ENCODE results near the gene ALK. TPM values are rescaled to one million over a fixed set of nuclear protein-coding genes. Genes with fewer than 3 reads are reported as not detected.

ALK gene
- total RNA-seq, 1 experiment from 2014 or later = not detected

DNA sequence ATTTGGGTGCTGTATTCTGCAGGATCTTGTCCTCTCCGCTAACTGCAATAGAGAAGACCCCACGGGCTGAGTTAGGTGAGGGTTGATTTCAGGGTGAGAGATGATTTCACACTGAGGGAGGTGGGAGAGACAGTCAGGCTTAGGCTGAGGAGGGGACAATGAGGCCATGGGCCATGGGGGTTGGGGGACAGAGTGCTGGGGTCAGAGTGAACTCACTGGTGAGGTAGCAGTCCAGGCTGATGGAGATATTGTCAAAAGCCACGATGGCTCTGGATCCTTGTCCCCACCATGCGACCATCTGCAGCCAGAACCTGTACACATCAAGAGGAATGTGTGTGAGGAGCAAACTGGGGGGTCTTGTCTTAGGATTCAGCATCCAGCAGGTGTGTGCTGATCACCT lies 646.2 kb downstream of the ALK start:
- WGBS (ENCODE audit: extremely low coverage, insufficient read length, low lambda C conversion rate) = no CpG with 5 or more reads among the region's 4 CpGs
- H2AFZ ChIP-seq (ENCODE audit: low read length) = no peak overlapping the region
- H3K14ac ChIP-seq (ENCODE audit: insufficient read depth, low read length) = no peak overlapping the region
- no peak overlapping the region for H3K9ac ChIP-seq (ENCODE audit: extremely low read depth, insufficient read length, low read length)
- H2BK5ac ChIP-seq (ENCODE audit: insufficient read length, low read length) = no peak overlapping the region
- H2BK12ac ChIP-seq (ENCODE audit: insufficient read length, low read depth, low read length) = no peak overlapping the region
- H2AK5ac ChIP-seq (ENCODE audit: insufficient read length, low read length) = no peak overlapping the region
- H4K91ac ChIP-seq (ENCODE audit: insufficient read length, low read depth, low read length) = no peak overlapping the region
- H3K18ac ChIP-seq (ENCODE audit: insufficient read length, low read depth, low read length) = no peak overlapping the region
- no peaks in the 10 kb centered on the region for H3K4me1 ChIP-seq (ENCODE audit: insufficient read depth, low read length)
- TF ChIP-seq, protein P1, sequence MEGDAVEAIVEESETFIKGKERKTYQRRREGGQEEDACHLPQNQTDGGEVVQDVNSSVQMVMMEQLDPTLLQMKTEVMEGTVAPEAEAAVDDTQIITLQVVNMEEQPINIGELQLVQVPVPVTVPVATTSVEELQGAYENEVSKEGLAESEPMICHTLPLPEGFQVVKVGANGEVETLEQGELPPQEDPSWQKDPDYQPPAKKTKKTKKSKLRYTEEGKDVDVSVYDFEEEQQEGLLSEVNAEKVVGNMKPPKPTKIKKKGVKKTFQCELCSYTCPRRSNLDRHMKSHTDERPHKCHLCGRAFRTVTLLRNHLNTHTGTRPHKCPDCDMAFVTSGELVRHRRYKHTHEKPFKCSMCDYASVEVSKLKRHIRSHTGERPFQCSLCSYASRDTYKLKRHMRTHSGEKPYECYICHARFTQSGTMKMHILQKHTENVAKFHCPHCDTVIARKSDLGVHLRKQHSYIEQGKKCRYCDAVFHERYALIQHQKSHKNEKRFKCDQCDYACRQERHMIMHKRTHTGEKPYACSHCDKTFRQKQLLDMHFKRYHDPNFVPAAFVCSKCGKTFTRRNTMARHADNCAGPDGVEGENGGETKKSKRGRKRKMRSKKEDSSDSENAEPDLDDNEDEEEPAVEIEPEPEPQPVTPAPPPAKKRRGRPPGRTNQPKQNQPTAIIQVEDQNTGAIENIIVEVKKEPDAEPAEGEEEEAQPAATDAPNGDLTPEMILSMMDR (conservative IDR thresholded peaks at IDR 0.05) = no peak
- Mint-ChIP-seq H3K27ac (peak overlapping the region in 1 of 3 experiments; percentile 8; a peak in 1 of 7 replicates), H3K4me3 (no peak overlapping the region), H3K36me3 (ENCODE audit: insufficient read depth in 1 of 3, low read depth in 3 of 3) (peaks cover 2 to 3% (median 2%) of the 10 kb centered on the region in 3 experiments; a peak in 3 of 7 replicates), H3K27me3 (ENCODE audit: low read depth) (peaks cover 17% of the 10 kb centered on the region), H3K4me1 (peaks cover 22 to 30% of the 10 kb centered on the region in 2 experiments), H3K9me3 (peaks cover under 1 to 3% of the 10 kb centered on the region in 2 experiments; a peak in 1 of 5 replicates)
- H2BK15ac ChIP-seq (ENCODE audit: low read depth, low read length) = no peak overlapping the region
- H3K4ac ChIP-seq (ENCODE audit: low read depth, low read length) = no peak overlapping the region
- H3K56ac ChIP-seq (ENCODE audit: insufficient read length, low read depth, low read length) = no peak overlapping the region
- no peak overlapping the region for H3K27ac ChIP-seq (ENCODE audit: insufficient read length, low read depth, low read length)
- no peaks in the 10 kb centered on the region for H4K20me1 ChIP-seq (ENCODE audit: control insufficient read depth, insufficient read depth, insufficient read length)
- H2BK20ac ChIP-seq (ENCODE audit: low read depth, low read length, poor library complexity, severe bottlenecking) = no peak overlapping the region
- no peak for DNase-seq
- H2BK120ac ChIP-seq (ENCODE audit: low read depth, low read length, poor library complexity, severe bottlenecking) = no peak overlapping the region
- H3K79me1 ChIP-seq (ENCODE audit: insufficient read depth, low read depth, low read length, poor library complexity, severe bottlenecking) = no peaks in the 10 kb centered on the region
- no peaks in the 10 kb centered on the region for H3K9me3 ChIP-seq (ENCODE audit: control insufficient read depth, low read depth, low read length)
- no peak overlapping the region for H4K5ac ChIP-seq (ENCODE audit: insufficient read length, low read depth, low read length)
- H4K8ac ChIP-seq (replicated peaks; ENCODE audit: insufficient read length, low read depth, low read length) = no peak overlapping the region
- no peak overlapping the region for H3K4me2 ChIP-seq (ENCODE audit: insufficient read depth, insufficient read length, low read length)
- H3K23me2 ChIP-seq (ENCODE audit: insufficient read length, low read depth, low read length, poor library complexity, severe bottlenecking) = no peaks in the 10 kb centered on the region
- H3T11ph ChIP-seq (ENCODE audit: low read length) = no peak overlapping the region
- no peaks in the 10 kb centered on the region for H3K79me2 ChIP-seq (ENCODE audit: insufficient read depth, low read length)
- no peaks in the 10 kb centered on the region; the same call in 1 of the 2 replicates for H3K27me3 ChIP-seq (ENCODE audit: insufficient read depth, low read length)
- H3K23ac ChIP-seq (ENCODE audit: insufficient read length, low read depth, low read length) = no peak overlapping the region
